Lung (tissue), 12 donors: ENCODE results near the gene BACE2. TPM values are rescaled to one million over a fixed set of nuclear protein-coding genes. Genes with fewer than 3 reads are reported as not detected.
A peak's percentile ranks its signal among the peaks of the same experiment; 100 is the strongest.

Experiments
- ATAC-seq: fragments of 200-7000 bp; cut with Tn5 transposase; one replicate; pipeline ENCODE4 v1.9.1; 2020; ENCODE audit warnings: moderate number of reproducible peaks; ENCODE audit not compliant: insufficient read depth, low FRiP score
- DNase-seq, 3 donors: peaks; one replicate each; pipeline ENCODE4 v3.0.0-alpha.2; 2013 to 2017
- H3K27ac ChIP-seq, 2 donors: one replicate each; pipeline ENCODE4 v1.5.1; 2013; ENCODE audit warnings: mild to moderate bottlenecking in 2 of 2, moderate library complexity in 2 of 2, control low read depth in 1 of 2, inconsistent platforms in 1 of 2, low read depth in 1 of 2, low read length in 1 of 2
- H3K27me3 ChIP-seq, 3 donors: one replicate each; pipeline ENCODE4 v1.5.1; 2013; ENCODE audit warnings: low read length in 2 of 3; ENCODE audit not compliant: control insufficient read depth in 3 of 3, insufficient read depth in 3 of 3
- H3K36me3 ChIP-seq, 4 donors: one replicate each; pipeline ENCODE4 v1.5.1; 2013; ENCODE audit warnings: low read length in 4 of 4, mild to moderate bottlenecking in 1 of 4, moderate library complexity in 1 of 4; ENCODE audit not compliant: control insufficient read depth in 4 of 4, insufficient read depth in 4 of 4
- H3K4me1 ChIP-seq, 5 donors: one replicate each; pipeline ENCODE4 v1.5.1; 2013; ENCODE audit warnings: low read length in 5 of 5, mild to moderate bottlenecking in 2 of 5, moderate library complexity in 1 of 5; ENCODE audit not compliant: control insufficient read depth in 5 of 5, insufficient read depth in 5 of 5
- H3K4me3 ChIP-seq: one replicate; pipeline ENCODE4 v1.5.1; 2013; ENCODE audit warnings: mild to moderate bottlenecking, control low read depth, moderate library complexity
- H3K9ac ChIP-seq, 2 donors: one replicate each; pipeline ENCODE4 v1.5.1; 2013; ENCODE audit warnings: low read length in 2 of 2, control low read depth in 1 of 2; ENCODE audit not compliant: insufficient read depth in 1 of 2
- H3K9me3 ChIP-seq, 4 donors: one replicate each; pipeline ENCODE4 v1.5.1; 2013; ENCODE audit warnings: low read length in 3 of 4, mild to moderate bottlenecking in 1 of 4, moderate library complexity in 1 of 4; ENCODE audit not compliant: control insufficient read depth in 4 of 4, insufficient read depth in 3 of 4
- CTCF ChIP-seq: IDR thresholded peaks from 2 replicates; pipeline ENCODE4 v1.5.1; 2012; ENCODE audit warnings: mild to moderate bottlenecking; ENCODE audit errors: control extremely low read depth, extremely low read depth
- WGBS, 2 donors: extraction: QIAGEN DNeasy Blood & Tissue Kit; methylation state at CpG; one replicate each; pipeline ENCODE4 v1.1.7; 2013; 5-methylcytosine and 5-hydroxymethylcytosine counted together
- polyA plus RNA-seq, 2 donors: library from polyadenylated mRNA; stranded (reverse); fragments of 200-250 nt; gene quantifications; one replicate each; pipeline ENCODE4 v1.2.1, GENCODE V29; 2013
- total RNA-seq, 2 donors: library from RNA; depleted of rRNA in 1 of 2; stranded (reverse); fragments of >200 nt in 1 of 2; gene quantifications; one replicate each; pipeline ENCODE4 v1.2.1, GENCODE V29; 2014 to 2021
- donor health status: control.
- donor health status: control.
- donor health status: Bipolar disorder and iron deficiency.
- donor health status: healthy.
- donor health status: DM: yes; HTN: yes; CAD: no.

BACE2 gene
- total and polyA plus RNA-seq, 4 donors, result 9.3 to 49.9 (median 33.8) TPM

GRCh38 chr21:41164981-41165655 is 2.8 kb upstream of the BACE2 start:
- DNase-seq (no peak), ATAC-seq (no peak)
- no peaks in the 10 kb centered on the region for H3K36me3 ChIP-seq
- H3K9ac ChIP-seq, result no peak overlapping the region
- H3K4me1 ChIP-seq, result peaks cover 0 to 8% (median 4%) of the 10 kb centered on the region in 5 donors
- no peak for TF ChIP-seq CTCF
- no peaks in the 10 kb centered on the region for H3K9me3 ChIP-seq
- no peak overlapping the region for H3K27ac ChIP-seq
- H3K27me3 ChIP-seq, result no peaks in the 10 kb centered on the region
- WGBS, 2 donors, result 73 to 88% methylated on average over 11 of the region's 11 CpGs
- no peak overlapping the region for H3K4me3 ChIP-seq

GRCh38 chr21:41166884-41167283 is 1.1 kb upstream of the BACE2 start:
- TF ChIP-seq CTCF, result no peak
- H3K27me3 ChIP-seq, result no peaks in the 10 kb centered on the region
- ATAC-seq (no peak), DNase-seq (peak; percentile 36 to 62 (median 38))
- H3K9me3 ChIP-seq, result no peaks in the 10 kb centered on the region
- 19 to 26% methylated on average over 13 to 14 of the region's 14 CpGs for WGBS, 2 donors
- H3K27ac ChIP-seq, result peak overlapping the region; percentile 87 to 98
- no peak overlapping the region for H3K9ac ChIP-seq
- H3K4me1 ChIP-seq, result peaks cover 3 to 16% (median 8%) of the 10 kb centered on the region in 5 donors
- no peaks in the 10 kb centered on the region for H3K36me3 ChIP-seq
- no peak overlapping the region for H3K4me3 ChIP-seq

- DNase-seq, result peak; percentile 65 to 74 (median 66)
- TF ChIP-seq CTCF, result no peak
- WGBS, 2 donors, result 0 to 1% methylated on average over 58 to 75 of the region's 75 CpGs
- no peak for ATAC-seq
- Histone ChIP-seq H3K4me3 (peak overlapping the region; percentile 71), H3K27me3 (no peaks in the 10 kb centered on the region), H3K4me1 (peaks cover 3 to 20% (median 8%) of the 10 kb centered on the region in 5 donors), H3K9me3 (no peaks in the 10 kb centered on the region), H3K36me3 (no peaks in the 10 kb centered on the region), H3K27ac (peak overlapping the region; percentile 51 to 98), H3K9ac (peak overlapping the region; percentile 34 to 46)
Observed at GRCh38 chr21:41168391-41169257, 664 bp downstream of the BACE2 start.
